ENCODE results near the gene LTA4H.

- TF ChIP-seq CTCF (IDR thresholded peaks at IDR 0.05) (no peak), POLR2A (IDR thresholded peaks at IDR 0.05) (no peak)
Measured at GRCh38 chr12:96039516-96039915, 4.1 kb upstream of the LTA4H start.

Measured in tibial nerve (tissue), 3 donors.